Left ventricle myocardium superior (tissue), 1 donor: ENCODE data around the gene SLC39A10. TPM values are rescaled to one million over a fixed set of nuclear protein-coding genes. Genes with fewer than 3 reads are reported as not detected.

ENCODE experiments used
- ATAC-seq: fragments of 200-7000 bp; cut with Tn5 transposase; one replicate; pipeline ENCODE4 v1.9.1; 2020; ENCODE audit warnings: mild to moderate bottlenecking, moderate library complexity
- DNase-seq: peaks from one replicate; pipeline ENCODE4 v3.0.0-alpha.2; 2020
- intact Hi-C: fragments of 100-400 bp; cut with micrococcal nuclease; formaldehyde crosslinking; loops from one replicate; pipeline ENCODE4 v1.11.0; 2022
- total RNA-seq: library from RNA; stranded (reverse); fragmentation: NEBNext Ultra II Directional; extraction: Animal tissue kit (Norgen Biotek cat#: 25700); gene quantifications from one replicate; pipeline ENCODE4 v1.2.1, GENCODE V29; 2021
- donor health status: DM: no; HTN: yes; CAD: no; lungs with severe emphysema.

The SLC39A10 gene
- total RNA-seq, 1 donor from 2014 or later, result 9.7 TPM

DNA sequence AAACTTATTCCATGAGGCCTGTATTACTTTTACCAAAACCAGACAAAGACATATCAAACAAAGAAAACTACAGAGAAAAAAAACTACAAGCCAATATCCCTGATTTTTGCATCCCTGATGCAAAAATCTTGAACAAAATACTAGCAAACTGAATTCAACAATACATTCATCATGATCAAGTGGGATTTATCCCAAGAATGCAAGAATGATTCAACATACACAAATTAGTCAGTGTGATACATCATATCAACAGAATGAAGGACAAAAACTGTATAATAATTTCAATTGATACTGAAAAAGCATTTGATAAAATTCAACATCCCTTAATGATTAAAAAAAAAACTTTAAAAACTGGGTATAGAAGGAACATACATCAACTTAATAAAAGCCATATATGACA, 106.8 kb downstream of the SLC39A10 start:
- intact Hi-C loops, result no loop called here
- ATAC-seq (no peak), DNase-seq (no peak)

DNA sequence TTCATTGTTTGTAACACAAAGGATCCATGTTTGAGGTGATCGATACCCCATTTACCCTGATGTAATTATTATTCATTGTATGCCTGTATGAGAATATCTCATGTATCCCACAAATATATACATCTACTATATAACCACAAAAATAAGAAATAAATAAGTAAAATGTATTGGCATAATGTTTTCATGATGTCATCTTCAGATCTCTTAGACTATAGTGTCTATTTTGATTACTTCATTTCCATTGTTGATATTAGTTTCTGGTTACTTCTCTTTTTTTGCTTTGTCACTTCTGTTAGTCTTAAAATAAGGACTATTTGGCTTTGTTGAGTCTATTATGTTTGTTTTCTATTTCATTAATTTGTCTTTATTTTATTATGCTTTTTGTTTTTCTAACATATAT, 109.7 kb downstream of the SLC39A10 start:
- intact Hi-C loops, result no loop called here
- ATAC-seq (no peak), DNase-seq (no peak)

- no peak for ATAC-seq
- intact Hi-C loops, result no loop called here
- DNase-seq, result no peak
These were observed 111.4 kb downstream of the SLC39A10 start for GRCh38 chr2:195768431-195768830.

DNA sequence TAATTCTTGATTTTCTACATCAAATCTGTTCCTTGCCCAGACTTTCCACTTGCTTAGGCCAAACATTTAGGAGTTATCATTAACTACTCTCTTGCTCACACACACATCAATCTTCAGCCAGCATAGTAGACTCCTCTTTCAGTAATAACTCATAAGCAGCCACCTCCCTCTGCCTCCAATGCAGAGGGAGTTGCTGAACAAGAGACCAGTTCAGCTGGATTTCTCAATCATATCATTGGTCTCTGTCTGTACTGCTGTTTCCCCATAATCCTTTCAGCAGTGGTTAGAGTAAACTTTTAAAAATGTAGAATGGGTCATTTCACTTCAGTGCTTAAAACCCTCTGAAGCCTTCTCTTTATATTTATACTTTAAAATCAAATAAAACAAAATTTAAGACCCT, 112.9 kb downstream of the SLC39A10 start:
- intact Hi-C loops, result no loop called here
- DNase-seq (no peak), ATAC-seq (no peak)

DNA sequence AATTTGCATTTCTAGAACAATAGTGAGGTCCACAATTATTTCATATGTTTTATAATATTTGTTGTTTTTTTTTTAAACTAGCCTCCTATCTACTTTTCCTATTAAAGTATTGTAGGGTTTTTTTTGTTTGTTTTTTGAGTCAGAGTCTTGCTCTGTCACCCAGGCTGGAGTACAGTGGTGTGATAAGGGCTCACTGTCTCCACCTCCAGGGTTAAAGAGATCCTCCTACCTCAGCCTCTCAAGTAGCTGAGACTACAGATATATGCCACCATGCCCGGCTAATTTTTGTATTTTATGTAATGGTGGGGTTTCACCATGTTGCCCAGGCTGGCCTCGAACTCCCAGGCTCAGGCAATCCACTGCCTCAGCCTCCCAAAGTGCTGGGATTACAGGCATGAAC, 122.5 kb downstream of the SLC39A10 start:
- DNase-seq (no peak), ATAC-seq (no peak)
- intact Hi-C loops, result no loop called here

DNA sequence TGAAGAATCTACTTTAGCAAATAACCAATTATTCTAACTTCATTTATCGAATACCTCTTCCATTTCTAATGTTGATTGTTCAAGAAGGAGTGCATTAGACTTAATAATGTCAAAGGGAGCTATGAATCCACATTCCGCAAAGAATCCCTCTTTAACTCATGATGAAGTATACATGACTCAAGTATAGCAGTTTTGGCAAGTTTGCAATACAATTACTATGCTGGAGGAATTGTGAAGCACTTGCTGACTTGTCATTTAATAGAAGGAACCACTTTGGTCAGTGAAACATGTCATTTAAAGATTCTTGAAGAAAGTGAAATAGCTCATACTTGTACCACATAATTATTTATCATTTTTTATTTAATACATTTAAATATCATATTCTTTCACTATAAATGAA, 125.1 kb downstream of the SLC39A10 start:
- DNase-seq, result no peak
- ATAC-seq, result no peak
- intact Hi-C loops, result no loop called here
